Ascending aorta (tissue), 2 donors: ENCODE data around the gene BAIAP3. TPM values are rescaled to one million over a fixed set of nuclear protein-coding genes. Genes with fewer than 3 reads are reported as not detected.
A peak's percentile ranks its signal among the peaks of the same experiment; 100 is the strongest.

Experiments used
- DNase-seq, 2 donors: peaks; one replicate each; pipeline ENCODE4 v3.0.0-alpha.2; 2019; ENCODE audit warnings: low spot score in 2 of 2
- H3K27ac ChIP-seq, 2 donors: fragments of 200-600 bp; sonication (generic); one replicate each; pipeline ENCODE4 v1.5.1; 2016 to 2017; ENCODE audit warnings: mild to moderate bottlenecking in 1 of 2
- H3K27me3 ChIP-seq: fragments of 200-600 bp; sonication (generic); one replicate; pipeline ENCODE4 v1.5.1; 2017
- H3K36me3 ChIP-seq, 2 donors: fragments of 200-600 bp; sonication (generic); one replicate each; pipeline ENCODE4 v1.5.1; 2016
- H3K4me1 ChIP-seq, 2 donors: fragments of 200-600 bp; sonication (generic); one replicate each; pipeline ENCODE4 v1.5.1; 2016 to 2017; ENCODE audit warnings: mild to moderate bottlenecking in 1 of 2
- H3K4me3 ChIP-seq, 2 donors: fragments of 200-600 bp; sonication (generic); one replicate each; pipeline ENCODE4 v1.5.1; 2016 to 2017; ENCODE audit warnings: mild to moderate bottlenecking in 1 of 2
- H3K9me3 ChIP-seq, 2 donors: fragments of 200-600 bp; sonication (generic); one replicate each; pipeline ENCODE4 v1.5.1; 2016
- CTCF ChIP-seq, 3 experiments: fragments of 200-600 bp in 2 of 3; fragments of 450-650 bp in 1 of 3; sonication (generic) in 2 of 3; IDR thresholded peaks; one replicate each; pipeline ENCODE4 v1.5.1; 2016 to 2019; ENCODE audit warnings: antibody characterized with exemption in 3 of 3, mild to moderate bottlenecking in 1 of 3, moderate library complexity in 1 of 3
- intact Hi-C: fragments of 100-400 bp; cut with DNase I; formaldehyde crosslinking; loops from one replicate; pipeline ENCODE4 v1.15.1; 2023
- total RNA-seq: library from RNA; depleted of rRNA; stranded (reverse); fragments of >200 nt; gene quantifications from one replicate; pipeline ENCODE4 v1.1.0, GENCODE V29; 2016

The BAIAP3 gene
- total RNA-seq, 1 donor from 2014 or later = 0.64 TPM

GRCh38 chr16:1332618-1333148, 762 bp upstream of the BAIAP3 start:
- DNase-seq = no peak
- H3K4me1 ChIP-seq = peaks cover 3 to 11% of the 10 kb centered on the region in 2 donors
- H3K36me3 ChIP-seq = no peaks in the 10 kb centered on the region
- intact Hi-C loops = no loop called here
- H3K27ac ChIP-seq = no peak overlapping the region
- peaks cover 0 to 4% of the 10 kb centered on the region in 2 donors for H3K9me3 ChIP-seq
- peak overlapping the region; percentile 18 to 55 for H3K4me3 ChIP-seq
- TF ChIP-seq CTCF (IDR thresholded peaks at IDR 0.05) = no peak
- H3K27me3 ChIP-seq = peaks cover 29% of the 10 kb centered on the region

GRCh38 chr16:1333854-1334700, 632 bp downstream of the BAIAP3 start:
- intact Hi-C loops = no loop called here
- peaks cover 29% of the 10 kb centered on the region for H3K27me3 ChIP-seq
- peak overlapping the region; percentile 36 to 55 for H3K4me3 ChIP-seq
- peaks cover 0 to 4% of the 10 kb centered on the region in 2 donors for H3K9me3 ChIP-seq
- no peaks in the 10 kb centered on the region for H3K36me3 ChIP-seq
- no peak for TF ChIP-seq CTCF (IDR thresholded peaks at IDR 0.05)
- DNase-seq = no peak
- no peak overlapping the region for H3K27ac ChIP-seq
- peaks cover 3 to 11% of the 10 kb centered on the region in 2 donors for H3K4me1 ChIP-seq

GRCh38 chr16:1334739-1335138, 1.3 kb downstream of the BAIAP3 start:
- peaks cover 29% of the 10 kb centered on the region for H3K27me3 ChIP-seq
- H3K27ac ChIP-seq = no peak overlapping the region
- no peak for DNase-seq
- H3K4me3 ChIP-seq = no peak overlapping the region
- H3K9me3 ChIP-seq = peaks cover 0 to 4% of the 10 kb centered on the region in 2 donors
- peaks cover 3 to 11% of the 10 kb centered on the region in 2 donors for H3K4me1 ChIP-seq
- intact Hi-C loops = no loop called here
- H3K36me3 ChIP-seq = no peaks in the 10 kb centered on the region
- no peak for TF ChIP-seq CTCF (IDR thresholded peaks at IDR 0.05)

GRCh38 chr16:1335211-1335971, 1.9 kb downstream of the BAIAP3 start:
- Histone ChIP-seq H3K27me3 (peaks cover 29% of the 10 kb centered on the region), H3K4me3 (no peak overlapping the region), H3K36me3 (no peaks in the 10 kb centered on the region), H3K4me1 (peaks cover 3 to 11% of the 10 kb centered on the region in 2 donors), H3K9me3 (peaks cover 0 to 2% of the 10 kb centered on the region in 2 donors), H3K27ac (no peak overlapping the region)
- DNase-seq = no peak
- intact Hi-C loops = no loop called here
- no peak for TF ChIP-seq CTCF (IDR thresholded peaks at IDR 0.05)

- intact Hi-C loops = no loop called here
- Histone ChIP-seq H3K36me3 (no peaks in the 10 kb centered on the region), H3K27me3 (peaks cover 29% of the 10 kb centered on the region), H3K4me3 (no peak overlapping the region), H3K27ac (no peak overlapping the region), H3K4me1 (peaks cover 3 to 11% of the 10 kb centered on the region in 2 donors), H3K9me3 (no peaks in the 10 kb centered on the region)
- DNase-seq = no peak
- TF ChIP-seq CTCF (IDR thresholded peaks at IDR 0.05) = no peak
These were observed 2.6 kb downstream of the BAIAP3 start for GRCh38 chr16:1335996-1336395.
